Measurements from ENCODE around the gene CAPN2.

Gene CAPN2

DNA sequence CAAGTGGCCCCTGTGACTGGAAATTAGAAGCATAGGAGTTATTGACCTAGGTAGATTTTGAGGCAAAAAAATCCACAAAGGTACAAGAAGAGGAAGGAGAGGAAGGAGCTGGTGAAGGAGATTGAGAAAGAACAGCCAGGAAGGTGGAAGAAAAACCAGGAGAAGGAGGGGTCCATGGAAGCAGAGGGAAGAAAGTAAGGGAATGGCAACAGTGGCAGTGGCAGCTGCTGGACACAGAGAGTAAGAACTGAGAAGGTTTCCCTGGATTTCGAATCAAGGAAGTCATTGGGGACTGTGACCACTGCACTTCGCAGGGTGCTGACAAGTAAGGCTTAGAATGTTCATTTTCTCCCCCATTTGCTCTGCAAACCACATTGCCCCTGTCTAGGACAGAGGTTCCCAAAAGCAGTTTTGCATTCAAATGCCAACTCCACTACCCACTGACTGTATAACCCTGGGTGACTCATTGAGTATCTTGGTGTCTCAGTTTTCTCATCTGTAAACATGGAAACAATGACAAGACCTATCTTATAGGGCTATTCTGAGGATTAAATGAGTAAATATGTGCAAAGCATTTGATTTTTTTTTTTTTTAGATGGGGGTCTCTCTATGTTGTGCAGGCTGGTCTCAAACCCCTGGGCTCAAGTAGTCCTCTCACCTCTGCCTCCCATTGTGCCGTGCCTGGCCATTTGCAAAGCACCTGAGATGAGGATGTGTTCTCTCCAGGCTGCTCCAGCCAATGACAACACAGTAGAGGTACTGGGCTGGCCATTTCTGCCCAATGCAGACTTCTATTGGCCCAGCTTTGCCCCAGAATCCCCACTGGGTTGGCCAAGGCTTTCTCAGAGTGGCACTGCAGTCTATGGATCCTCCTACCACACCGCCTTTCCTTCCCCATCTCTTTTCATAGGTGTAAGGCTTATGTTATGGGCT is 9.3 kb upstream of the CAPN2 start:
- no peak for DNase-seq

DNA sequence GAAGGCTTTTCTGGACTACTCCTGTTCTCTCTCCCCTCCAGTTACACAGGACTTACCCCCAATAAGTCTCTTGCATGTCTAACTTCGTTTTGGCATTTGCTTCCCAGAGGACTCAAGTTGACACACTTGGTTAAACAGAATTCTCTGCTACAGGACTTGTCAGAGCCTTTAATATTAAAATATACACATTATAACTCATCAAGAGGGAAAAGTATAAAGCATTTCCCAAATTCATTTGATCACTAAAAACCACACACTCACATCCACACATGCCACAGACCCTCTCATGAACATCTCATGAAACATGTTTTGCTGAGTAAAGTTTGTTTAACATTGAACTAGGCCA is 8.7 kb upstream of the CAPN2 start:
- no peak for DNase-seq

GRCh38 chr1:223704921-223705878 is 7.1 kb upstream of the CAPN2 start:
- no peak for DNase-seq

DNA sequence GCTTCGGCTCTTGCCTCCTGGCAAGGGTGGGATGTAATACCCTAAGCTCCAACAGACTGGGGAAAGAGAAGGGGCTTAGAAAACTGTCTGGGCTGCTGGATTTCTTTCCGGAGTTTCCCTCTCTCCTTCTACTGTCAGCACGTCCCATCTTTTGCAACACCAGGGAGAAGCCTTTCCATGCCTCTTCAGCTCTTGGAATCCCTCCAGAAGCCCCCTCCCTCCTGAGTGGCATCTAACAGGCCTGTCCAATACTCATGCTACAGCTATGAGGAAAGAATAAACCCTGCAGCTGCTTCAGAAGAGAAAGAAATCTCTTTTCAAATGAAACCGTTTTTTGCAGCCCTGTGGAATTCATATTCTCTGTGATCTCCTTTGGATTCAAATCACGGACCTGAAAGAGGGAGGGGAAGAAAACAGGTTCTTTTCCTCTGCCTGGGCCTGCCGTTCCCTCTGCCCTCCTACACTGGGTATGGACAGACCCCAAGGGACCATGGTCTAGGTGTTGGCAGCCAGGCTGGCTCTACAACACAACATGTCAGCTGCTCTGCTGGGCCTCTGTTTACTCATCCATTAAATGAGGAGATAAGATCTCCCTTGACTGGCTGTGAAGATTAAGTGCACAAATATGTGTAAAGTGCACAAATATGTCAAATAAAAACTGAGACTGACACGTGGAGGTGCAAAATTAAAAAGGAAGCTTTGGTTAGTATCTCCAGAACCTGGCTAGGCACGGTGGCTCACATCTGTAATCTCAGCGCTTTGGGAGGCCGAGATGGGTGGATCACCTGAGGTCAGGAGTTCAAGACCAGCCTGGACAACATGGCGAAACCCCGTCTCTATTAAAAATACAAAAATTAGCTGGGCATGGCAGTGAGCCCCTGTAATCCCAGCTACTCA is 6.0 kb upstream of the CAPN2 start:
- no peak for DNase-seq

GRCh38 chr1:223707256-223708000 is 4.9 kb upstream of the CAPN2 start:
- DNase-seq, result no peak

GRCh38 chr1:223708001-223708359 is 4.4 kb upstream of the CAPN2 start:
- no peak for DNase-seq

DNA sequence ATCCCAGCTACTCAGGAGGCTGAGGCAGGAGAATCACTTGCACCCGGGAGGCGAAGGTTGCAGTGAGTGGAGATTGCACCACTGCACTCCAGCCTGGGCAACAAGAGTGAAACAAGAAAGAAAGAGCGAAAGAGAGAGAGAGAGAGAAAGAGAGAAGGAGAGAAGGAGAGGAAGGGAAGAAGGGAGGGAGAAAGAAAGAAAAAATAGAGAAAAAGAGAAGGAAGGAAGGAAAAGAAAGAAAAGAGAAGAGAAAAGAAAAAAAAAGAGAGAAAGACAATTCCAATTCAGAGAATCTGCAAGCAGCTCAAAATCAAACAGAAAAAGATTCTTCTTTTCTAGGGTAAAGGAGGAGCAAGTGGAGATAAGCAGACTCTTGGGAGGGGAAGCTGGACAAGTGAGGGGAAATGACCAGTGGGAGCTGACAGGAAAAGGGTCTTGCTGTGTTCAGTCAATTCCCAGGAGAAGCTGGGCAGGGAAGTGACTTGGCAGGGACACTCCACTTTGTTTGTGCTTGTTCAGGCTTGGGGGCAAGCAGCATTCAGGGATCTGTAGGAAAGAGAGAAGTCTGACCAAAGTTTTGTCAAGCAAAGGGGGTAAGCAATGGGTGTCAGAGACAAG is 3.6 kb upstream of the CAPN2 start:
- no peak for DNase-seq

DNA sequence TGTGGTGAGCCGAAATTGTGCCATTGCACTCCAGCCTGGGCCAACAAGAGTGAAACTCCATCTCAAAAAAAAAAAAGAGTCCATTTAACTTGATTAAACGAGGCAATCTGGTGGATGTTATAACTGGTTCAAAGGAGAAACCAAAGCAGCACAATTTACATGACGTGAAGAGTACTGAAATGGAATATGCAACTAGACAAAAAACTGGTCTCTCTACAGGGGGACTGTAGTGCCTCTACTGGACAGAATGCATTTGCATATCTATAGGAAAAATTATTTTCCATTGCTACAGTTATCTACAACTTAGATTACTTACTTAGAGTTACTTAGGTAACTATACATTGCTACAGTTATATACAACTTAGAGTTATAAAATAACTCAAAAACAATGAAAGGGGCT is 2.7 kb upstream of the CAPN2 start:
- DNase-seq, result no peak

DNA sequence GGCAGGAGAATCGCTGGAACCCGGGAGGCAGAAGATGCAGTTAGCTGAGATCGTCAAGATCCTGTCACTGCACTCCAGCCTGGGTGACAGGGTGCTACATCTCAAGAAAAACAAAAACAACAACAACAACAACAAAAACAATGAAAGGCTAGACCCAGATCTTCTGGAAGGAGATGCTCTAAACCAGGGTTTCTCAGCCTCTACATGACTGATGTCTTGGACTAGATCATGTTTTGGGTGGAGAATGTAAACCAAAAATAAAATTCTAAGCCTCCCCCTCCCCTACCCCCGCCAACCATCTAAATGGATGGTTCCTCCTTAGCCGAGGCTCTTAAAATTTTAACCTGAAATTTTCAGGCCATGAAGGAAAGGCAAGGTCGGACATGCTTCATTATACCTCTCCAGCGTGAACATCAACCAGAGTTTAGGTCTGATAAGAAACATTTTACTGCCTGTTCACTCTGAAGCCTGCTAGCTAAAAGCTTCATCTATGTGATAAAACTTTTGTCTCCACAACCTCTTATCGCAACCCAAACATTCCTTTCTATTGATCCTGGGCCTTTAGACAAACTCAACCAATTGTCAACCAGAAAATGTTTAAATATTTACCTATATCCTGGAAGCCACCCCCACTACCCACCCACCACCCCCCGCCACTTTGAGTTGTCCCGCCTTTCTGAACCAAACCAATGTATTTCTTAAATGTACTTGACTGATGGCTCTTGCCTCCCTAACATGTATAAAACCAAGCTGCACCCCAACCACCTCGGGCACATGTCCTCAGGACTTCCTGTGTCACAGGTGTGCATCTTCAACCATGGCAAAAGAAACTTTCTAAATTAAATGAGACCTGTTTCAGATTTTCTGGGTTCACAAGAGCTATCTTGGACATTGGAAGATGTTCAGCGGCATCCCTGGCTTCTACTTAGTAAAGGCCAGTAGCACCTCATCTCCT is 1.9 kb upstream of the CAPN2 start:
- no peak for DNase-seq

DNA sequence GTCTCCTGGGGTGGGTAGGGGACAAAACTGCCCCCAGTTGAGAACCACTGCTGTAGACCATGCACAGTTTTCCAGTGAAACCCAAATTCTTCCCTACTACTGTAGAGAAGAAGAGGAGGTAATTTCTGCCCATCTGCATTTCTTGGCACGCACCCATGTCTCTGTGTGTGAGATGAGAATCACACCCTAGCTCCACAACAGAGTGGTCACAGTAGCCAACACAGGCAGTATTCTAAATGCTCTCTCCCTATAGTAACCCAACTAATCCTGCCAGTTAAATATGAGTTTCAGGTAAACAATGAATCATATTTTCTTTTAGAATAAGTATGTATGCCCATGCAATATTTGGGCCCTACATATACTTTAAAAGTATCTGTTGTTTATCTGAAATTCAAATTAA is 1.2 kb upstream of the CAPN2 start:
- no peak for DNase-seq

GRCh38 chr1:223711747-223712193 is 569 bp upstream of the CAPN2 start:
- DNase-seq, result no peak

GRCh38 chr1:223712850-223713474 is 623 bp downstream of the CAPN2 start:
- DNase-seq, result no peak

GRCh38 chr1:223713546-223714420 is 1.4 kb downstream of the CAPN2 start:
- DNase-seq, result no peak

GRCh38 chr1:223714421-223714724 is 2.0 kb downstream of the CAPN2 start:
- DNase-seq, result no peak

DNA sequence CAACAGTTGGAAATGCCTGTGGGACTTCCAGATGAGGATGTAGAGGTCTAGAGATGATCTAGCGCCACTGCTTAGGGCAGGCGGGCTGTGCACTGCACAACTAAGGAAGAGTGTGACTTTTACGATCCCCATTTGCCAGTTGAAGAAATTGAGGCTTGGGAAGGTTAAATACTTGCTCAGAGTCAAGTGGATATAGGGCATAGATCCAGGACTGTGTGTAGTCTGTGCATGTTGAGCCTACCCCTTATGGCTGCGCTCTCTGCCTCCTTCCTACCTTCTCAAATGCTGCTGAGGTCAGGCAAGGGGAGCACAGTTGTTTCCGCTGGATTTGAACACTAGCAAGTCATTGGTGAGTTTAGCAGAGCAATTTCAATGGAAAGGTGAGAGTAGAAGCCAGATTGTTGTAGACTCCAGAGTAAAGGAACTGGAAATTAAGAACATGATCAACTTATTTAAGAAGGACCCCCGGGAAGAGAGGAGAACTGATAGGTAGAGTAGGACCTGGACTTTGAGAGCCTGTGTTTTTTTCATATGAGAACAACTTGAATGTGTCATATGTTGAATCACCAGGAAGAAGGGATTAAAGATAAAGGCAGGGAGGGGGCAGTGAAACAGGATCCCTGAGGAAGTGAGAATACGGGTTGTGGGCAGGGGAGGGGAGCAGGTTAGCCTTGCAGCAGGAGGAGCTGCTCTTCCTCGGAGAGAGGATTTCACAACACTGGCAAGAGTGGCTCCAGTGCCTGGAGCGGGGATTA is 2.7 kb downstream of the CAPN2 start:
- DNase-seq, result no peak

GRCh38 chr1:223715604-223716172 is 3.3 kb downstream of the CAPN2 start:
- DNase-seq, result no peak

DNA sequence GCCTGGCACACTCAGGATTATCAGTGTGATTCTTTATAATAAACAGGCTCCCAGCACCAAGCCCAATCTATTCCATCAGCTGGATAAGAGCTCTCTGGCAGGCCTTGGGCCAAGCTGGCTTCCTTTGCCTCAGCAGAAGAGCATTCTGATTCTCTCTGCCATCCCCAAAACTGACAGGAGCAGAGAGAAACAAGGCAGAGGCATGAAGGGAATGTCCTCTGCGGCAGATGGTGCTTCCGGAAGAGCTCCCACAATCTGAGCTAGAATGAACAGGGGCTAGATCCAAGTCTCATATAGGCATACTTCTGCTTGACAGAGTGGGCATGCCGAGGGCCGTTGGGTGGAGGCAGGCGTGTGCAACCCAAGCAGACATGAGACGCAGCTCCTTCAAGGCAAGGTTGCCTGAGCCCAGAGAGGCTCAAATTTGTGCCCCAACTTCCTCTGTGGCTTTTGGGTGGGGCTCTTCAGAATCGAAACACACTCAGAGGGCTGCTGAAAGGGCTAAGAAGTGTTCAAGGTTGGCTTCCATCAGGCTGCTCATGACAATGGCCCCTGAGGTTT is 4.0 kb downstream of the CAPN2 start:
- no peak for DNase-seq

All from hippocampal formation (tissue), 2 donors.